ENCODE data around the gene ACCS.

Gene ACCS

DNA sequence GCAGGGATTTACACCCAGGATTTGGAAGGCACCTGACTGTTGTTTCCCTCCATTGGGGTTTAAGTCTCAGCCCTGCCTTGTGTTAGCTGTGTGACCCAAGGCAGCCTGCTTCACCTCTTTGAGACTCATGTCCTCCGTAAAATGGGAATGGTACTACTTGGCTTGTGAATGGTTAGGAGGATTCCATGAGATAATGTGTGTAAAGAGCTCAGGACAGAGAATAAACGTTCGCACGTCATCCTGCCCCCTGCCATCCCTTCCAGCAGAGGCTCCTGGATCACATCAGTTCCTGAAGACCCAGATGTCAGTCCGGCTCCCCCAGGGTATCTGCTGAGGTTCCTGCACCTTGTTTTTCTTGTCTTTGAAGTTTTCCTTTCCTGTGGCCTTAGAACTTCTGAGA lies 35.1 kb upstream of the ACCS start:
- ChIA-PET CTCF (interaction anchor here (0.6 kb wide), 1 partner anchor 11 kb away, joined by 3 read pairs; no protein-coding TSS in a partner anchor), POLR2A (no interaction called here)
- TF ChIP-seq, protein P1, sequence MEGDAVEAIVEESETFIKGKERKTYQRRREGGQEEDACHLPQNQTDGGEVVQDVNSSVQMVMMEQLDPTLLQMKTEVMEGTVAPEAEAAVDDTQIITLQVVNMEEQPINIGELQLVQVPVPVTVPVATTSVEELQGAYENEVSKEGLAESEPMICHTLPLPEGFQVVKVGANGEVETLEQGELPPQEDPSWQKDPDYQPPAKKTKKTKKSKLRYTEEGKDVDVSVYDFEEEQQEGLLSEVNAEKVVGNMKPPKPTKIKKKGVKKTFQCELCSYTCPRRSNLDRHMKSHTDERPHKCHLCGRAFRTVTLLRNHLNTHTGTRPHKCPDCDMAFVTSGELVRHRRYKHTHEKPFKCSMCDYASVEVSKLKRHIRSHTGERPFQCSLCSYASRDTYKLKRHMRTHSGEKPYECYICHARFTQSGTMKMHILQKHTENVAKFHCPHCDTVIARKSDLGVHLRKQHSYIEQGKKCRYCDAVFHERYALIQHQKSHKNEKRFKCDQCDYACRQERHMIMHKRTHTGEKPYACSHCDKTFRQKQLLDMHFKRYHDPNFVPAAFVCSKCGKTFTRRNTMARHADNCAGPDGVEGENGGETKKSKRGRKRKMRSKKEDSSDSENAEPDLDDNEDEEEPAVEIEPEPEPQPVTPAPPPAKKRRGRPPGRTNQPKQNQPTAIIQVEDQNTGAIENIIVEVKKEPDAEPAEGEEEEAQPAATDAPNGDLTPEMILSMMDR (IDR thresholded peaks at IDR 0.05; ENCODE audit: control extremely low read depth, extremely low read depth, low read depth, missing control alignments), result no peak
- no peak for DNase-seq (ENCODE audit: extremely low spot score)

DNA sequence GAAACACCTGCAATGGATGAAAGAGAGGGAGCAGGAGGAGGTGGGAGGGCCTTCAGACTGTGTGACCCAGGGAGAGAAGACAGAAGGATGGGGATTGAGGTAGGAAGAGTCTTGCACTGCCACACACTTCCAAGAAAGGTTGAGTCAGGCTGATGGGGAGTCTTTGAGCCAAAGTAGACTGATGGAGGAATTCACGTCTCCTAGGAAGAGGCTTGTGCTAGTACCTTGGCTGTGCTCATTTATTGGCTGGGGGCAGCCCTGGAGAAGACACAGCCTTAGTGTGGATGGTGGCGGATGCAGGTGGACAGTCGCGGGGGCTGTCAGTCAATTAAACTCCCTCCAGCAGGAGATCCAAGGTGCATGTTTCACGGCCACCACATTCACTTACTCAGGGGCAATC lies 34.5 kb upstream of the ACCS start:
- TF ChIP-seq, protein P1 (IDR thresholded peaks at IDR 0.05; ENCODE audit: control extremely low read depth, extremely low read depth, low read depth, missing control alignments), result no peak
- CTCF ChIA-PET, result interaction anchor here (0.6 kb wide), 1 partner anchor 11 kb away, joined by 3 read pairs; no protein-coding TSS in a partner anchor
- POLR2A ChIA-PET, result no interaction called here

DNA sequence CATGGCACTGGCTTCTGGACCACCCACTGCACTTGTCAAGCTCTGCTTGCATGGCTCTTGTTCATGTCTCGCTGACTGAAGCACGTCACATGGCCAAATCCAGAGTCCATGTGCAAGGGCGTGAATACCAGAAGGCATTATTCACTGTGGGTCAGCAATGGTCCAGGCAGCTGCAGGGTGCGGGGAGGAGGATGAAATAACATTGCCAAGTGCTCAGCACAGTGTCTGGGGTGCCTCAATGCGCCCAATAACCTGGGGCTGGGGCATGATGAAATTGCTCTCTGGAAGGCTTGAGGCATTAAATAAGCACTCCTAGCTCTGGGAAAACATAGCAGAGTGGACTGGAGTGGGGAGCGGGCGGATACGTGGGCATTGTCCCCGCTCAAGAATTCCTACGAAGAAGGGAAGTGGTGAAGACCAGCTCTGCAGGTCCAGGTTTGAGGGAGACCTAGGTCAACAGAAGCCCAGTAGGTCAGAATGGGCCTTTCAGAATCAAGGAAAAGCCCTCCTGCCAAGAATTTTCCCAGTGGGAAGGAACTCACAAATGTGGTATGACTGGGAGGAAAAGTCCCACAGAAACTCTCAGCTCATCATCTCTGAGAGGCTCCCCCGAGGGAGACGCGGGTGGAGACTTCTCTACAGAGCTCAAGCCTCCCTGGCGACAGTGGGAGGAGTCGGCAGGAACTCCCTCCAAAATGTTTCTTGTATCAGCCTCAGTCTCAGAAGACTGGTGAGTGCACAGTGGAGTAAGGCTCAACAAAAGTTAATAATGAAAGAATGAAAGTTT lies 33.6 kb upstream of the ACCS start:
- TF ChIP-seq, protein P1 (IDR thresholded peaks at IDR 0.05; ENCODE audit: control extremely low read depth, extremely low read depth, low read depth, missing control alignments), result no peak
- ChIA-PET POLR2A (no interaction called here), CTCF (no interaction called here)
- DNase-seq (ENCODE audit: extremely low spot score), result no peak

More for the DNA sequence above, 34.5 kb upstream of the ACCS start:
- no peak for DNase-seq (ENCODE audit: extremely low spot score)

DNA sequence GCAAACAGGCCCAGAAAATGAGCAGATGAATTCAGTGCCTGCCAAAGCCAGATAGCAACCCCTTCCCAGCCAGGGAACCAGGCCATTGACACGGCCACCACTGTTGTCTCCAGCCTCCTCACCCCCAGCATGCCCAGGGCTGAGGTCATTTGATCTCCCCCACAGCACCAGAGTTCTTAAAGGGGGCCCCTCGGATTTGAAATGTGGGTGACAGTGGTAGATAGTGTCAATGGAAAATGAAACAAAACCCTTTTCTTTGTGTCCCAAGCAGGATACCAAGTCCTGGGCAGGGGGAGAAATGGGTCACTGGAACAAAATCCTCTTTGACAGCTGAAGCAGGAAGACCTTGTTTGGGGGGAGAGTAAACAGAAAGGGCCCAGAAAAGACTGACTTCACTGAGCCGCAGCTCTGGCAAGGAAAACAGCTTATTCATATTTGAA lies 32.6 kb upstream of the ACCS start:
- ChIA-PET CTCF (interaction anchor here (1.2 to 1.5 kb wide), 2 partner anchors 71 to 144 kb away, joined by 3 read pairs; no protein-coding TSS in a partner anchor), POLR2A (no interaction called here)
- TF ChIP-seq, protein P1 (IDR thresholded peaks at IDR 0.05; ENCODE audit: control extremely low read depth, extremely low read depth, low read depth, missing control alignments), result no peak
- no peak for DNase-seq (ENCODE audit: extremely low spot score)

DNA sequence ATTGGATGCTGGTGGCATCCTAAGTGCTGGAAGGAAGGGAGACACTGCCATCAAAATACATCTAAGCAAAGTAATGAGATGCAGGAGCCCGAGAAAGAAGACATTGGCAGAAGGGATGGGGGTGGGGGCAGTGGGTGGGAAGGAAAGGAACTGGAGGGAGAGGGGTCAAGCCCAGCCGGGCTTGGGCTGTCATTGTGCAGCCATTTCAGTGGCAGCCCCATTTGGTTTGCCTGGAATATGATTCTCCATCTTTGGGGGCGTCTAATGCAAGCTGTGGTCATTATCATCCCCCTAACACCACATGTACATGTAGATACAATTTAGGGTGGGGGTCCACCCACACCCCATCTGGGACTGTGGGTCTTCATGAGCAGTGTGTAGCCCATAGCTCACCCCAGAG lies 32.2 kb upstream of the ACCS start:
- POLR2A ChIA-PET, result no interaction called here
- no peak for DNase-seq (ENCODE audit: extremely low spot score)
- CTCF ChIA-PET, result interaction anchor here (1.2 to 1.5 kb wide), 2 partner anchors 71 to 144 kb away, joined by 3 read pairs; no protein-coding TSS in a partner anchor
- TF ChIP-seq, protein P1 (IDR thresholded peaks at IDR 0.05; ENCODE audit: control extremely low read depth, extremely low read depth, low read depth, missing control alignments), result no peak

DNA sequence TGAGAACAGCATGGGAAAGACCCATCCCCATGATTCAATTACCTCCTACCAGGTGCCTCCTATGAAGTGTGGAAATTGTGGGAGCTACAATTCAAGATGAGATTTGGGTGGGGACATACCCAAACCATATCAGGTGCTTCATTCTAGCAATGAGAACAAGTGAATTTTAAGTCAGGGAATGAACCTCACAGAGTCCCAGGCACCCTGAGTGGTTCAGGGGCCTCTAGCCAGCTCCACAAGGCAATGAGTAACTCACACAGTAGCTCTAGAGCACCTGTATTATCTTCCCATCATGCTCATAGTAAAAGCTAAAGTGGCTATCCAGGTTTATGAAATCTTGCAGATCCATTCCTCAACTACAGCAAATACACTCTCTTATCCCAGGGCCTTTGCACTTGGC lies 31.4 kb upstream of the ACCS start:
- ChIA-PET CTCF (interaction anchor here (1.0 to 1.5 kb wide), 3 partner anchors 72 to 145 kb away, joined by 3 read pairs; no protein-coding TSS in a partner anchor), POLR2A (no interaction called here)
- TF ChIP-seq, protein P1 (IDR thresholded peaks at IDR 0.05; ENCODE audit: control extremely low read depth, extremely low read depth, low read depth, missing control alignments), result no peak
- no peak for DNase-seq (ENCODE audit: extremely low spot score)

Data from GM10248 (cell line).